ENCODE results near the gene UNC93A.
"Not testable (repeated sequence)": the region's sequence is repeated elsewhere in the genome, so short reads cannot be mapped to it uniquely, and the experiment has no call there.

Gene UNC93A

GRCh38 chr6:167276772-167277533 lies 14.2 kb upstream of the UNC93A start:
- no peak overlapping the region for H3K27ac ChIP-seq
- no peak overlapping the region for H3K4me3 ChIP-seq (ENCODE audit: low read depth, low read length)
- no peak overlapping the region for H3K9ac ChIP-seq
- H3K9me3 ChIP-seq (ENCODE audit: control insufficient read depth, low read length): no peaks in the 10 kb centered on the region
- no peaks in the 10 kb centered on the region for H3K27me3 ChIP-seq (ENCODE audit: control insufficient read depth, insufficient read depth, low read length)
- no peak for TF ChIP-seq CTCF (IDR thresholded peaks at IDR 0.05)
- H3K4me2 ChIP-seq (ENCODE audit: low read length): no peak overlapping the region
- H2AFZ ChIP-seq: no peak overlapping the region
- H3K36me3 ChIP-seq (ENCODE audit: control insufficient read depth, insufficient read depth, low read length): no peaks in the 10 kb centered on the region
- no peaks in the 10 kb centered on the region for H3K4me1 ChIP-seq
- no peaks in the 10 kb centered on the region for H3K79me2 ChIP-seq

- H3K9ac ChIP-seq; H3K27ac ChIP-seq; H3K4me3 ChIP-seq (ENCODE audit: low read depth, low read length); H3K9me3 ChIP-seq (ENCODE audit: control insufficient read depth, low read length); H3K4me1 ChIP-seq; H3K27me3 ChIP-seq (ENCODE audit: control insufficient read depth, insufficient read depth, low read length); H3K79me2 ChIP-seq; H2AFZ ChIP-seq; H3K4me2 ChIP-seq (ENCODE audit: low read length); H3K36me3 ChIP-seq (ENCODE audit: control insufficient read depth, insufficient read depth, low read length): not testable (repeated sequence)
Observed at GRCh38 chr6:167278173-167278940, 12.8 kb upstream of the UNC93A start.

- no peak for TF ChIP-seq CTCF (IDR thresholded peaks at IDR 0.05)
- no peak overlapping the region for H3K4me2 ChIP-seq (ENCODE audit: low read length)
- H3K79me2 ChIP-seq: no peaks in the 10 kb centered on the region
- H3K36me3 ChIP-seq (ENCODE audit: control insufficient read depth, insufficient read depth, low read length): no peaks in the 10 kb centered on the region
- H3K27ac ChIP-seq: no peak overlapping the region
- no peak overlapping the region for H3K9ac ChIP-seq
- no peaks in the 10 kb centered on the region for H3K27me3 ChIP-seq (ENCODE audit: control insufficient read depth, insufficient read depth, low read length)
- H3K4me1 ChIP-seq: no peaks in the 10 kb centered on the region
- no peaks in the 10 kb centered on the region for H3K9me3 ChIP-seq (ENCODE audit: control insufficient read depth, low read length)
- H2AFZ ChIP-seq: no peak overlapping the region
- H3K4me3 ChIP-seq (ENCODE audit: low read depth, low read length): no peak overlapping the region
Observed at GRCh38 chr6:167279766-167280446, 11.2 kb upstream of the UNC93A start.

- H3K4me3 ChIP-seq (ENCODE audit: low read depth, low read length); H3K4me1 ChIP-seq; H2AFZ ChIP-seq; H3K9ac ChIP-seq; H3K27ac ChIP-seq; H3K36me3 ChIP-seq (ENCODE audit: control insufficient read depth, insufficient read depth, low read length); H3K79me2 ChIP-seq; H3K9me3 ChIP-seq (ENCODE audit: control insufficient read depth, low read length); H3K27me3 ChIP-seq (ENCODE audit: control insufficient read depth, insufficient read depth, low read length); H3K4me2 ChIP-seq (ENCODE audit: low read length): not testable (repeated sequence)
Observed at GRCh38 chr6:167280466-167280865, 10.6 kb upstream of the UNC93A start.

- H3K27me3 ChIP-seq (ENCODE audit: control insufficient read depth, insufficient read depth, low read length): no peaks in the 10 kb centered on the region
- no peak overlapping the region for H2AFZ ChIP-seq
- H3K27ac ChIP-seq: no peak overlapping the region
- no peaks in the 10 kb centered on the region for H3K79me2 ChIP-seq
- no peaks in the 10 kb centered on the region for H3K4me1 ChIP-seq
- H3K36me3 ChIP-seq (ENCODE audit: control insufficient read depth, insufficient read depth, low read length): no peaks in the 10 kb centered on the region
- no peaks in the 10 kb centered on the region for H3K9me3 ChIP-seq (ENCODE audit: control insufficient read depth, low read length)
- TF ChIP-seq CTCF (IDR thresholded peaks at IDR 0.05): no peak
- no peak overlapping the region for H3K4me2 ChIP-seq (ENCODE audit: low read length)
- no peak overlapping the region for H3K9ac ChIP-seq
- H3K4me3 ChIP-seq (ENCODE audit: low read depth, low read length): no peak overlapping the region
Observed at GRCh38 chr6:167282165-167282564, 8.9 kb upstream of the UNC93A start.

GRCh38 chr6:167284565-167284964 lies 6.5 kb upstream of the UNC93A start:
- not testable (repeated sequence) for H3K27ac ChIP-seq; H3K36me3 ChIP-seq (ENCODE audit: control insufficient read depth, insufficient read depth, low read length); H3K4me1 ChIP-seq; H3K9ac ChIP-seq; H2AFZ ChIP-seq; H3K9me3 ChIP-seq (ENCODE audit: control insufficient read depth, low read length); H3K4me3 ChIP-seq (ENCODE audit: low read depth, low read length); H3K4me2 ChIP-seq (ENCODE audit: low read length); H3K27me3 ChIP-seq (ENCODE audit: control insufficient read depth, insufficient read depth, low read length); H3K79me2 ChIP-seq

All from parathyroid adenoma (tissue), 2 donors.